Gastroesophageal sphincter (tissue), 4 donors: ENCODE data around the gene RAET1G. TPM values are rescaled to one million over a fixed set of nuclear protein-coding genes. Genes with fewer than 3 reads are reported as not detected.
"Not testable (repeated sequence)": the region's sequence is repeated elsewhere in the genome, so short reads cannot be mapped to it uniquely, and the experiment has no call there.

Source experiments
- ATAC-seq: fragments of 150-250 bp; one replicate; pipeline ENCODE4 v1.9.1; 2016; ENCODE audit warnings: mild to moderate bottlenecking, moderate library complexity
- H3K27ac ChIP-seq, 4 donors: fragments of 200-600 bp; sonication (generic) in 3 of 4; 1 replicate in 3 of 4; 2 replicates in 1 of 4; pipeline ENCODE4 v1.5.1; 2016 to 2019
- H3K27me3 ChIP-seq: fragments of 200-600 bp; sonication (generic); one replicate; pipeline ENCODE4 v1.5.1; 2019
- H3K36me3 ChIP-seq, 2 donors: fragments of 200-600 bp; sonication (generic); one replicate each; pipeline ENCODE4 v1.5.1; 2019; ENCODE audit warnings: control low read depth in 1 of 2
- H3K4me1 ChIP-seq, 3 donors: fragments of 200-600 bp; sonication (generic); 1 replicate in 2 of 3; 2 replicates in 1 of 3; pipeline ENCODE4 v1.5.1; 2016 to 2019; ENCODE audit warnings: control low read depth in 2 of 3
- H3K4me3 ChIP-seq, 2 donors: fragments of 200-600 bp; sonication (generic); one replicate each; pipeline ENCODE4 v1.5.1; 2019; ENCODE audit warnings: mild to moderate bottlenecking in 1 of 2, moderate library complexity in 1 of 2
- H3K9me3 ChIP-seq, 3 donors: fragments of 200-600 bp; sonication (generic); one replicate each; pipeline ENCODE4 v1.5.1; 2017 to 2019; ENCODE audit warnings: control low read depth in 2 of 3
- EP300 ChIP-seq: sonication (generic); formaldehyde crosslinking; IDR thresholded peaks from one replicate; pipeline ENCODE4 v1.6.1; 2017; ENCODE audit warnings: antibody characterized with exemption, mild to moderate bottlenecking
- POLR2A ChIP-seq, 2 donors: fragments of 450-650 bp; IDR thresholded peaks; one replicate each; pipeline ENCODE4 v1.6.1; 2017; ENCODE audit warnings: antibody characterized with exemption in 2 of 2, mild to moderate bottlenecking in 2 of 2, moderate library complexity in 1 of 2
- POLR2AphosphoS5 ChIP-seq: sonication (generic); formaldehyde crosslinking; IDR thresholded peaks from one replicate; pipeline ENCODE4 v1.6.1; 2017; ENCODE audit warnings: antibody characterized with exemption
- WGBS, 2 donors: methylation state at CpG; one replicate each; pipeline ENCODE4 v1.1.5; 2018; ENCODE audit warnings: low coverage in 1 of 2; 5-methylcytosine and 5-hydroxymethylcytosine counted together
- total RNA-seq, 4 donors: library from RNA; depleted of rRNA; stranded (reverse); fragments of >200 nt; gene quantifications; one replicate each; pipeline ENCODE4 v1.1.0, GENCODE V29; 2016
- TF ChIP-seq, protein P1 (sequence below), 4 experiments: fragments of 200-600 bp in 2 of 4; fragments of 450-650 bp in 2 of 4; sonication (generic) in 1 of 4; IDR thresholded peaks; one replicate each; pipeline ENCODE4 v1.5.1; 2017 to 2019; ENCODE audit warnings: antibody characterized with exemption in 4 of 4, mild to moderate bottlenecking in 2 of 4, moderate library complexity in 2 of 4

Gene RAET1G
- total RNA-seq, 4 donors from 2014 or later = 1.4 TPM; not detected in 3

DNA sequence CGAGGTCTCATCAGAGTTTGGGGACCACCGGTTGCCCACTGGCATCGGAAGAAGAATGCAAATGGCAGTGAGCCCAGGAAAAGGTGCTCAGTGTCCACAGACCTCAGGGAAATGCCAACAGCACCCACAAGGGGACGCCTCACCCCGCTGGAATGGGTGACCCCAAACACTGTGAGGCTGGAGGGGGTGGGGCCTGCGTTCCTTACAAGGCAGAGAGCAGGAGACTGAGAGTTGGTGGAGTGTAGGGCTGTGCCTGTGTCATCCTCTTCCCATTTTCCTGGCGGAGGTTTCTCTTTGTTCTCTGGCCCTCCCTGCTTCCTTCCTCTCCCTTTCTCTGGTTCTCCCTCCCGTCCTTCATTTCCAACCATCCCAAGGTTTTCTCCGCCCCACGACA, 31.0 kb upstream of the RAET1G start:
- ATAC-seq = peak; percentile 36
- not testable (repeated sequence) for H3K27ac ChIP-seq, H3K4me3 ChIP-seq, H3K36me3 ChIP-seq, H3K9me3 ChIP-seq
- Histone ChIP-seq H3K4me1 (peaks cover 0 to 11% (median 0%) of the 10 kb centered on the region in 3 donors), H3K27me3 (peaks cover 90% of the 10 kb centered on the region)
- 17% methylated on average over 1 of the region's 10 CpGs; no CpG with 5 or more reads in 1 of the 2 donors for WGBS, 2 donors

- ATAC-seq, H3K27ac ChIP-seq, H3K36me3 ChIP-seq, H3K4me3 ChIP-seq, H3K9me3 ChIP-seq: not testable (repeated sequence)
- Histone ChIP-seq H3K4me1 (peaks cover 0 to 11% (median 0%) of the 10 kb centered on the region in 3 donors), H3K27me3 (peaks cover 92% of the 10 kb centered on the region)
- WGBS, 2 donors = 31 to 37% methylated on average over 2 of the region's 2 CpGs
These were observed 30.5 kb upstream of the RAET1G start for GRCh38 chr6:149953390-149953789.

DNA sequence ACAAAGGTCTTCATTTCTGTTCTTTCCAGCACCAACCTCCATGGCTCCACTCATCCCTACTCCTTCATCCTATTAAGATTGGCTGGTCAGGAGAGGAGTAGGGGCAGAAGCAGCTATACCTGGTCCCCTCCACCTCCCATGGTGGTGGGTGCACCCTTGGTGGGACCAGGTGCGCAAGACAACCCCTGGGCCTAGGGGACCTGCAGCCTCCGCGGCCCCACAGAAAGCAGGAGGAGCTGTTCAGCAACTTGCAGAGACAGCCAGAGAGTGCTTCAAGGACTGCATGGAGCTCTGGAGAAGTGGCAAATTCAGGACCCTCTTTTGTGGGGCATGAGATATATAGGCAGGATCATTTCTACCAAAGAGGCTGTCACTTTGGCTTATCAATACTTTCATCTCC, 28.7 kb upstream of the RAET1G start:
- ATAC-seq = no peak
- TF ChIP-seq EP300 (no peak), POLR2AphosphoS5 (no peak), POLR2A (IDR thresholded peaks at IDR 0.05) (no peak)
- TF ChIP-seq, protein P1, sequence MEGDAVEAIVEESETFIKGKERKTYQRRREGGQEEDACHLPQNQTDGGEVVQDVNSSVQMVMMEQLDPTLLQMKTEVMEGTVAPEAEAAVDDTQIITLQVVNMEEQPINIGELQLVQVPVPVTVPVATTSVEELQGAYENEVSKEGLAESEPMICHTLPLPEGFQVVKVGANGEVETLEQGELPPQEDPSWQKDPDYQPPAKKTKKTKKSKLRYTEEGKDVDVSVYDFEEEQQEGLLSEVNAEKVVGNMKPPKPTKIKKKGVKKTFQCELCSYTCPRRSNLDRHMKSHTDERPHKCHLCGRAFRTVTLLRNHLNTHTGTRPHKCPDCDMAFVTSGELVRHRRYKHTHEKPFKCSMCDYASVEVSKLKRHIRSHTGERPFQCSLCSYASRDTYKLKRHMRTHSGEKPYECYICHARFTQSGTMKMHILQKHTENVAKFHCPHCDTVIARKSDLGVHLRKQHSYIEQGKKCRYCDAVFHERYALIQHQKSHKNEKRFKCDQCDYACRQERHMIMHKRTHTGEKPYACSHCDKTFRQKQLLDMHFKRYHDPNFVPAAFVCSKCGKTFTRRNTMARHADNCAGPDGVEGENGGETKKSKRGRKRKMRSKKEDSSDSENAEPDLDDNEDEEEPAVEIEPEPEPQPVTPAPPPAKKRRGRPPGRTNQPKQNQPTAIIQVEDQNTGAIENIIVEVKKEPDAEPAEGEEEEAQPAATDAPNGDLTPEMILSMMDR (IDR thresholded peaks at IDR 0.05) = no peak
- no peaks in the 10 kb centered on the region for H3K36me3 ChIP-seq
- peaks cover 81% of the 10 kb centered on the region for H3K27me3 ChIP-seq
- H3K4me3 ChIP-seq = no peak overlapping the region
- no peaks in the 10 kb centered on the region for H3K9me3 ChIP-seq
- peaks cover 0 to 11% (median 0%) of the 10 kb centered on the region in 3 donors for H3K4me1 ChIP-seq
- no peak overlapping the region for H3K27ac ChIP-seq
- 100% methylated on average over 2 of the region's 3 CpGs; no CpG with 5 or more reads in 1 of the 2 donors for WGBS, 2 donors

DNA sequence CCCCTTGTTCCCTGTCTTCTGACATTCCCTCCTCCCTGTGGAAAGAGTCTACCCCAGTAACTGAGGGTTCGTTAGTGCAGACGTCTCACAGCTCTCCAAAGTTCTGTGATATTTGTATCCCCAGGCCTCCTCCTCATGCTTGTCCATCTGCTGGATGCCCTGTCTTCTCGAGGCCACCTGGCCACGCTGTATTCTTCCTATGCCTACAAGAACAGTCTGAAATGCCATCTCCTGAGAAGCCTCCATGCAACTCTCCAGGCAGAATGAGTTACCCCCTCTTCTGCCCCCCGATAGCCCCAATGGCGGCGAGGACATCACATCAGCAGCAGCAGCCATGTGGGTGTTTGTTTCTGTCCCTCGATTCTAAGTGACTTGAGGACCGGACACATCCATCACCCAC, 28.2 kb upstream of the RAET1G start:
- no peak overlapping the region for H3K4me3 ChIP-seq
- no peak for ATAC-seq
- H3K27me3 ChIP-seq = peaks cover 75% of the 10 kb centered on the region
- TF ChIP-seq, protein P1 (IDR thresholded peaks at IDR 0.05) = no peak
- no peak for TF ChIP-seq POLR2A (IDR thresholded peaks at IDR 0.05)
- no peak for TF ChIP-seq POLR2AphosphoS5
- no peak for TF ChIP-seq EP300
- no peak overlapping the region for H3K27ac ChIP-seq
- 30 to 78% methylated on average over 2 to 4 of the region's 9 CpGs for WGBS, 2 donors
- peaks cover 0 to 11% (median 0%) of the 10 kb centered on the region in 3 donors for H3K4me1 ChIP-seq
- no peaks in the 10 kb centered on the region for H3K36me3 ChIP-seq
- H3K9me3 ChIP-seq = no peaks in the 10 kb centered on the region

DNA sequence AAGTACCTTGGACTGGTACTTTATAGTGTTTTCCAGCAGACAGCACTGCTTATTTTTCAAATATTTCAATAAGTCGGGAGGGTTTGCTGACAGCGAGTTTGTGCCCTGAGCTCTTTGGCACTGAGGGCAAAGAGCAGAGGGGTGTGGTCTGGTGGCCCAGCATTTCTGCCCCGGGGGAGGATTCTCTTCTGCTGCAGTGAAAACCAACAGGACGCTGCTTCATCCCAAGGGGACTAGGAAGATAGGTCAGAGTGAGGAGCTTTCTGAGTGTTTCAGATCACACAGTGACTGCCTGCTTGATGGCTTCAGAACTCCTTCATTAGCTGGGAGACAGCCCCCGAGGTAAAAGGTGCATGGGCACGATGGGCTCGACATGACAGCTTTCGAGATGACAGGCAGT, 27.5 kb upstream of the RAET1G start:
- Histone ChIP-seq H3K36me3 (no peaks in the 10 kb centered on the region), H3K27ac (no peak overlapping the region), H3K27me3 (peaks cover 69% of the 10 kb centered on the region), H3K9me3 (no peaks in the 10 kb centered on the region), H3K4me3 (no peak overlapping the region), H3K4me1 (peaks cover 0 to 11% (median 0%) of the 10 kb centered on the region in 3 donors)
- TF ChIP-seq POLR2A (IDR thresholded peaks at IDR 0.05) (no peak), POLR2AphosphoS5 (no peak), EP300 (no peak)
- 37 to 41% methylated on average over 8 of the region's 8 CpGs for WGBS, 2 donors
- no peak for ATAC-seq

GRCh38 chr6:149948616-149949015, 25.7 kb upstream of the RAET1G start:
- TF ChIP-seq EP300 (no peak), POLR2AphosphoS5 (no peak), POLR2A (IDR thresholded peaks at IDR 0.05) (no peak)
- TF ChIP-seq, protein P1 (IDR thresholded peaks at IDR 0.05) = no peak
- no peaks in the 10 kb centered on the region for H3K36me3 ChIP-seq
- no peaks in the 10 kb centered on the region for H3K9me3 ChIP-seq
- H3K27ac ChIP-seq = no peak overlapping the region
- WGBS, 2 donors = 74 to 81% methylated on average over 4 of the region's 5 CpGs
- H3K27me3 ChIP-seq = peaks cover 52% of the 10 kb centered on the region
- H3K4me1 ChIP-seq = no peaks in the 10 kb centered on the region
- H3K4me3 ChIP-seq = no peak overlapping the region
- ATAC-seq = no peak
